Suprapubic skin (tissue), 3 donors: Measurements from ENCODE around the gene RPLP2.

Experiments used
- POLR2A ChIP-seq, 2 donors: fragments of 450-650 bp; IDR thresholded peaks; one replicate each; pipeline ENCODE4 v1.6.1; 2017; ENCODE audit warnings: antibody characterized with exemption in 2 of 2, mild to moderate bottlenecking in 2 of 2, moderate library complexity in 2 of 2
- TF ChIP-seq, protein P1 (sequence below), 2 donors: fragments of 200-600 bp in 1 of 2; fragments of 450-650 bp in 1 of 2; sonication (generic) in 1 of 2; IDR thresholded peaks; one replicate each; pipeline ENCODE4 v1.5.1; 2016 to 2019; ENCODE audit warnings: antibody characterized with exemption in 2 of 2, mild to moderate bottlenecking in 1 of 2, moderate library complexity in 1 of 2

DNA sequence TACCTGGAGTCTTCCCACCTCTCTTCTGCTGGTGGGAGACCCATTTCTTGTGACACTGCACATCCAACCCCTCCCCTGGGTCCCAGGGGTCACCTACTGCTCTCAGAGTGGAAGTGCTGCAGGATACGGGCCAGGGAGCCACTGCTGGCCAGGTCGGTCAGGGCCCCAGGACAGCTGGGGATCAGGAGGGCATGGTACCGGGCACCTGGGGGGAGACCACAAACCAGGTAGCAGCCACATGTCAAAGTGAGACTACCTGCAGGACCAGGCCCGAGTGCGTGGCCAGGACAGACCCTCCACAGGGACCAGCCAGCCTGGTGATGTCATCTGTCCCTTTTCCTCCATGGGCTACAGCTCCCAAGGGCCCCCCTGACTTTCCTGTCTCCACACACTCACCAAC, 36.3 kb upstream of the RPLP2 start:
- TF ChIP-seq, protein P1, sequence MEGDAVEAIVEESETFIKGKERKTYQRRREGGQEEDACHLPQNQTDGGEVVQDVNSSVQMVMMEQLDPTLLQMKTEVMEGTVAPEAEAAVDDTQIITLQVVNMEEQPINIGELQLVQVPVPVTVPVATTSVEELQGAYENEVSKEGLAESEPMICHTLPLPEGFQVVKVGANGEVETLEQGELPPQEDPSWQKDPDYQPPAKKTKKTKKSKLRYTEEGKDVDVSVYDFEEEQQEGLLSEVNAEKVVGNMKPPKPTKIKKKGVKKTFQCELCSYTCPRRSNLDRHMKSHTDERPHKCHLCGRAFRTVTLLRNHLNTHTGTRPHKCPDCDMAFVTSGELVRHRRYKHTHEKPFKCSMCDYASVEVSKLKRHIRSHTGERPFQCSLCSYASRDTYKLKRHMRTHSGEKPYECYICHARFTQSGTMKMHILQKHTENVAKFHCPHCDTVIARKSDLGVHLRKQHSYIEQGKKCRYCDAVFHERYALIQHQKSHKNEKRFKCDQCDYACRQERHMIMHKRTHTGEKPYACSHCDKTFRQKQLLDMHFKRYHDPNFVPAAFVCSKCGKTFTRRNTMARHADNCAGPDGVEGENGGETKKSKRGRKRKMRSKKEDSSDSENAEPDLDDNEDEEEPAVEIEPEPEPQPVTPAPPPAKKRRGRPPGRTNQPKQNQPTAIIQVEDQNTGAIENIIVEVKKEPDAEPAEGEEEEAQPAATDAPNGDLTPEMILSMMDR (IDR thresholded peaks at IDR 0.05), result no peak
- TF ChIP-seq POLR2A (IDR thresholded peaks at IDR 0.05), result no peak
